A549 (cell line): ENCODE data around the gene SINHCAF. TPM values are rescaled to one million over a fixed set of nuclear protein-coding genes. Genes with fewer than 3 reads are reported as not detected.

Experiments
- ATAC-seq, 2 experiments: fragments of 200-7000 bp in 1 of 2; fragments of >200 bp in 1 of 2; cut with Nextera tagmentation in 1 of 2; cut with Tn5 transposase in 1 of 2; 3 replicates each; pipeline versions ENCODE4 v1.8.0 to v1.9.1; 2018 to 2020; ENCODE audit warnings: mild to moderate bottlenecking in 1 of 2, moderate library complexity in 1 of 2
- CTCF ChIA-PET: fragments of 300-600 bp; sonication (Branson Sonifier 250); formaldehyde crosslinking; extraction: SDS; loops from one replicate; lab custom pipeline; 2021; ENCODE audit warnings: antibody characterized with exemption, inconsistent platforms; lab: Yijun Ruan, JAX
- POLR2A ChIA-PET: fragments of 350-600 bp; formaldehyde crosslinking; extraction: SDS; loops from one replicate; lab custom pipeline; 2021; ENCODE audit warnings: antibody characterized with exemption, inconsistent platforms; lab: Yijun Ruan, JAX
- DNase-seq, 2 experiments: peaks; one replicate each; pipeline versions ENCODE4 v3.0.0 to v3.0.0-alpha.2; 2011 to 2016; ENCODE audit warnings: low read depth in 1 of 2, low spot score in 1 of 2
- FAIRE-seq: peaks from 2 replicates; lab custom pipeline; 2011; peaks lifted over from hg19 to GRCh38; lab: Jason Lieb, UNC
- H3K27ac ChIP-seq, 2 experiments: fragments of >200 bp; sonication (Bioruptor Twin); formaldehyde crosslinking; 3 replicates each; pipeline ENCODE4 v1.5.1; 2016 to 2017
- H3K4me1 ChIP-seq: fragments of >200 bp; sonication (Bioruptor Twin); formaldehyde crosslinking; 3 replicates; pipeline ENCODE4 v1.6.1; 2016
- H3K4me2 ChIP-seq: fragments of >200 bp; sonication (Bioruptor Twin); formaldehyde crosslinking; 3 replicates; pipeline ENCODE4 v1.6.1; 2016
- H3K4me3 ChIP-seq: fragments of >200 bp; sonication (Bioruptor Twin); formaldehyde crosslinking; 3 replicates; pipeline ENCODE4 v1.5.1; 2016
- H3K9me3 ChIP-seq: fragments of >200 bp; sonication (Bioruptor Twin); formaldehyde crosslinking; 3 replicates; pipeline ENCODE4 v1.6.1; 2016
- BCL3 ChIP-seq: fragments of >200 bp; sonication (Bioruptor Twin); formaldehyde crosslinking; IDR thresholded peaks from 3 replicates; pipeline ENCODE4 v1.6.1; 2016
- CHD2 ChIP-seq: fragments of 150-350 bp; IDR thresholded peaks from 2 replicates; pipeline ENCODE4 v1.6.1; 2014; ENCODE audit warnings: low read length; ENCODE audit not compliant: partially characterized antibody
- CHD4 ChIP-seq: fragments of 200-600 bp; sonication (generic); IDR thresholded peaks from 2 replicates; pipeline ENCODE4 v1.6.1; 2016; ENCODE audit warnings: antibody characterized with exemption, mild to moderate bottlenecking, borderline replicate concordance
- CTCF ChIP-seq: fragments of >200 bp; sonication (Bioruptor Twin); formaldehyde crosslinking; IDR thresholded peaks from 3 replicates; pipeline ENCODE4 v1.5.1; 2016
- ELK1 ChIP-seq: fragments of 150-350 bp; IDR thresholded peaks from 2 replicates; pipeline ENCODE4 v1.6.1; 2014; ENCODE audit warnings: low read depth, mild to moderate bottlenecking, low read length
- GATA3 ChIP-seq: IDR thresholded peaks from 2 replicates; pipeline ENCODE4 v1.6.1; 2012; ENCODE audit warnings: borderline replicate concordance
- HES2 ChIP-seq: fragments of >200 bp; sonication (Bioruptor Twin); formaldehyde crosslinking; IDR thresholded peaks from 2 replicates; pipeline ENCODE4 v1.6.1; 2016
- HOXB5 ChIP-seq: fragments of 250-450 bp; sonication (Bioruptor Pico); IDR thresholded peaks from 2 replicates; pipeline ENCODE4 v1.5.0; 2020; ENCODE audit warnings: mild to moderate bottlenecking, moderate library complexity
- MAFK ChIP-seq: fragments of 450-650 bp; IDR thresholded peaks from 2 replicates; pipeline ENCODE4 v1.6.1; 2014; ENCODE audit not compliant: partially characterized antibody
- MAZ ChIP-seq: fragments of 150-350 bp; IDR thresholded peaks from 2 replicates; pipeline ENCODE4 v1.6.1; 2014; ENCODE audit warnings: antibody characterized with exemption, low read depth, low read length, borderline replicate concordance
- NR3C1 ChIP-seq: fragments of >200 bp; sonication (Bioruptor Twin); formaldehyde crosslinking; IDR thresholded peaks from 3 replicates; pipeline ENCODE4 v1.6.1; 2017
- POLR2A ChIP-seq: IDR thresholded peaks from 2 replicates; pipeline ENCODE4 v1.6.1; 2012; ENCODE audit warnings: mild to moderate bottlenecking, low read length
- RARB ChIP-seq: fragments of 250-450 bp; sonication (Bioruptor Pico); IDR thresholded peaks from 2 replicates; pipeline ENCODE4 v1.8.0; 2021; ENCODE audit warnings: mild to moderate bottlenecking, moderate library complexity
- REST ChIP-seq: fragments of 200-600 bp; sonication (generic); IDR thresholded peaks from 2 replicates; pipeline ENCODE4 v1.6.1; 2016; ENCODE audit warnings: antibody characterized with exemption, mild to moderate bottlenecking, moderate library complexity
- TP53 ChIP-seq: fragments of 250-450 bp; sonication (Bioruptor Pico); IDR thresholded peaks from 2 replicates; pipeline ENCODE4 v1.5.0; 2021; ENCODE audit warnings: mild to moderate bottlenecking, moderate library complexity
- WGBS: methylation state at CpG from one replicate; pipeline ENCODE4 v1.1.6; 2017; ENCODE audit errors: missing lambda C conversion rate; 5-methylcytosine and 5-hydroxymethylcytosine counted together
- polyA plus RNA-seq, 4 experiments: library from polyadenylated mRNA; depleted of rRNA in 3 of 4; stranded (reverse); fragments of >200 nt; fragmentation: RNase III in 1 of 4; extraction: RNeasy Plus Mini Kit Qiagen cat#74134 plus additional on column Dnase treatment in 1 of 4; gene quantifications; 2 replicates in 3 of 4; 3 replicates in 1 of 4; pipeline ENCODE4 v1.2.3, GENCODE V29; 2011 to 2017

SINHCAF gene
- polyA plus RNA-seq, 2 of the 4 experiments (the other 2 are of a cell fraction): 38.8 to 106 TPM

GRCh38 chr12:31303466-31303865, 22.5 kb downstream of the SINHCAF start:
- ChIA-PET POLR2A (no interaction called here), CTCF (interaction anchor here (2.3 kb wide), 1 partner anchor 32 kb away, joined by 12 read pairs; no protein-coding TSS in a partner anchor)
- WGBS: 93% methylated on average over 5 of the region's 5 CpGs
- no peak for DNase-seq
- no peak for FAIRE-seq
- TF ChIP-seq MAZ (no peak), REST (no peak), ELK1 (no peak), HES2 (no peak), CHD2 (no peak), CHD4 (no peak), TP53 (CRISPR knock-in tag) (no peak)
- no peak overlapping the region for H3K4me2 ChIP-seq
- no peak overlapping the region for H3K4me3 ChIP-seq
- peaks cover 15% of the 10 kb centered on the region for H3K4me1 ChIP-seq
- H3K9me3 ChIP-seq: no peaks in the 10 kb centered on the region
- ATAC-seq: no peak
- H3K27ac ChIP-seq: no peak overlapping the region

- CTCF ChIA-PET: no interaction called here
- H3K4me3 ChIP-seq: no peak overlapping the region
- 88% methylated on average over 2 of the region's 2 CpGs for WGBS
- no peak for TF ChIP-seq HOXB5 (CRISPR knock-in tag)
- TF ChIP-seq MAFK: no peak
- TF ChIP-seq CTCF: no peak
- TF ChIP-seq GATA3: no peak
- no peak for TF ChIP-seq NR3C1
- TF ChIP-seq POLR2A: no peak
- no peak for TF ChIP-seq BCL3
- TF ChIP-seq RARB: no peak
- TF ChIP-seq MAZ: no peak
- no peak for ATAC-seq
- no peak overlapping the region for H3K27ac ChIP-seq
- FAIRE-seq: no peak
- DNase-seq: no peak
- no peak overlapping the region for H3K4me2 ChIP-seq
- POLR2A ChIA-PET: interaction anchor here (0.6 kb wide), 1 partner anchor 548 kb away, joined by 3 read pairs; no protein-coding TSS in a partner anchor
- H3K9me3 ChIP-seq: no peaks in the 10 kb centered on the region
- 0 out of 3 replicates have a peak, but pooled peaks cover 5% of the 10 kb centered on the region for H3K4me1 ChIP-seq
Measured at GRCh38 chr12:31301311-31301710, 24.6 kb downstream of the SINHCAF start.
